ENCODE data around the gene ZCCHC3.

ZCCHC3 gene

DNA sequence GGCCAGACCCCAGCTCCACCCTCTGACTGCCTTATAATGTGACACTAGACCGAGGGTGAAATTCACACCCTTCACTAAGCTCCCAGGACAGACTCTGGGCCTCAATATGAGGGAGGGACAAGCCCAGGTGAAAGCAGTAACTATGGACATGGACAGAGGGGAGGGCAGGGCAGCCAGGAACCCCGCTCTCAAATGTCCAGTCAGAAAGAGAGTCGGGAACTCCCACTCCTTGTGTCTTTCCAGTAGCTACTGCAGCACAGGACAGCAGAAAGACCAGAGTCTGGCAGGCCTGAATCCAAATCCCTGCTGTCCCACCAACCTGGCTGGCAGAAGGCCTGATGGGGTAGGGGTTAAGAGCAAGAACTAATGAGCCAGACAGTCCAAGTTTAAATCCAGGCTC, 13.2 kb upstream of the ZCCHC3 start:
- no peak for DNase-seq (ENCODE audit: low spot score)

DNA sequence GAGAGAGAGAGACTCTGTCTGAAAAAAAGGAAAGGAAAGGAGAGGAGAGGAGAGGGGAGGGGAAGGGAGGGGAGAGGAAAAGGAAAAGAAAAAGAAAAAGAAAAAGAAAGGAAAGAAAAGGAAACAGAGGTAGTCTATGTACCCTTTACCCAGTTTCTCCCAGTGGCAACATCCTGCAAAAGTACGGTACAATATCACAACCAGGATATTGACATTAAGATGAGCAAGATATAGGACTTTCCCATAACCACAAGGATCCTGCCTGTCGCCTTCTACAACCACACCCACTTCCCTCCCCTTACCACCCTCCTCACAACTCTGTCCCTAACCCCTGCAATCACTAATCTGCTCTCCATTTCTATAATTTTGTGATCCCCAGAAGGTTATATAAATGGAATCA, 10.9 kb upstream of the ZCCHC3 start:
- no peak for DNase-seq (ENCODE audit: low spot score)

DNA sequence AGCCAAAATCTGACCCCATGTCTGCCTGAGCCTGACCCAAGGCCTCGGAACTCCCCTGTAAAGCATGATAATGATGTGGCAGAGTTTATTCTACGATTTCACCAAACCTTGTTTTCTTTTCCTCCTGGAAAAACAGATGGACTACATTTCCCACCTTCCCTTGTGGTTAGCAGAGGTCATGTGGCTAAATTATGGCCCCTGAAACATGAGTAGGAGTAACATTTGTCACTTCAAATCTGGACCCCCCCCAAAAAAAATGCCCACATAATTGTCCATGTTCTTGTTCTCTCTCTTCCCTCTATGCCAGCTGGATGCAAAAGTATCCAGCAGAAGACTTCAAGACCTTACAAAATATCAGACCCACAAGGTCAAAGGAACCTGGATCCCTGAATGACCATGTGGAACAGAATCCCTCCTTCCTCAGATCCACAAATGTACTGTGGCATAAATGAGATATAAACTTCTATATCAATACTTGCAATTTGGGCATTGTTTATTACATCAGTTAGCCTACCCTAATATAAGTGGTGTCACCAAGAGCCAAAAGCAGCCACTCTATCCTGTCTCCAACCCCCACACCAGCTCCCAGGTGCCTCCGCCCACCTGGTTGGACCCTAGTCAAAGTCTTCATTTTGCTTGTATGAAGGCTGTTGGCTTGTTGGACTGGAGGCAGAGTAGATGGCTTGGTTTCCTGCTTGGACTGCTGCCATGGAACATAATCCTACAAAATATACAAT, 8.2 kb upstream of the ZCCHC3 start:
- DNase-seq (ENCODE audit: low spot score), result no peak

DNA sequence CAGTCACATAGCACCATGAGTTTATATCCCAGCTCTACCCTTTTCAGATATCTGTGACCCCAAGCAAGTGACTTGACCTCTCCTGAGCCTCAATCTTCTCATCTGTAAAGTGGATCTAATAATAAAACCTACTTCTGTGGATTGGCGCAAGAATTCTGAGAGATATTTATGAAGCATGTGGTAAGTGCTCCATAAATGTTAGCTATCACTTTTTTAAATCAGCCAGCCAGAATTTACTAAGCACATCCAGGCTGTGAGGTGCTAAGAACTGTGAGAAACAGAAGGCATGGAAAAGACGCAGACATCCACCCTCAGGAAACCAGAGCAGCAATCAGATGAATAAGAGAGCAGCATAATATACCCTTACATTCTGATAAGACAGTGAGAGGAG, 7.7 kb upstream of the ZCCHC3 start:
- DNase-seq (ENCODE audit: low spot score), result no peak

DNA sequence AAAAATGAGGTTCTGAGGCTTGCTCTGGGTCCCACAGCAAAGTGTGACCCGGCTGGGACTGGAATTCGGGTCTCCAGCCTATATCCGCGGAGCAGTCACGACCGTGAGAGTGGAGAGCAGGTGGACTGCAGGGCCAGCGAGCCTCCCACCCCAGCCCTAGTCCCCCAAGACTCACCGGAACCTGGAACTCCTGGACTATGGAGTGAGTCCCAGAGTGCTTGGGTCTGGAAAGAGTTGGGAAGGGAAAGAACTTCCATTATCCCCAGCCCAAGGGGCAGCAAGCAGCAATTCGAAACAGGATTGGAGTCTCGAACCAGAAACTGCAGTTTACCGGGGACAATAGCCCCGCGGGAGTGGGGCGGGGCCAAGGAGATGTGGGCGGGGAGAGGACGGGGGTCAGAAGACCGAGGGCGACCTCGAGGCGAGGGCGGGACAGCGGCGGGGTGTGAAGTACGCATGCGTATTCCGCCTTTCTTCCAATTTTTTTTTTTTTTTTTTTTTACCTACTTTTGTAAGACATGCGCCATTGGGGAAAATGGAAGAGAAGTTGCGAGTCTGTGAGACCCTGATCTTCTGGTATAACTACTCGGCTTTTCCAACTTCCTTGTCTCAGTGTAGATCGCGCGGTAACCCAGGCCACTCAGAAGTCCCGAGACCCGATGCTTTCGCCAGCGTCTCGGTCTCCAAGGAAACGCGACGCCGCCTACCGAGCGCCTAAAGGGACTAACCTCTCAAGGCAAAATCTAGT, 7.1 kb upstream of the ZCCHC3 start, which contains the start of gene C20orf96:
C20orf96 (minus strand) TSS at position 667 of the 748 bp plus-strand sequence; CDS start at position 527, 140 bp downstream.
- DNase-seq (ENCODE audit: low spot score), result peak; percentile 87

DNA sequence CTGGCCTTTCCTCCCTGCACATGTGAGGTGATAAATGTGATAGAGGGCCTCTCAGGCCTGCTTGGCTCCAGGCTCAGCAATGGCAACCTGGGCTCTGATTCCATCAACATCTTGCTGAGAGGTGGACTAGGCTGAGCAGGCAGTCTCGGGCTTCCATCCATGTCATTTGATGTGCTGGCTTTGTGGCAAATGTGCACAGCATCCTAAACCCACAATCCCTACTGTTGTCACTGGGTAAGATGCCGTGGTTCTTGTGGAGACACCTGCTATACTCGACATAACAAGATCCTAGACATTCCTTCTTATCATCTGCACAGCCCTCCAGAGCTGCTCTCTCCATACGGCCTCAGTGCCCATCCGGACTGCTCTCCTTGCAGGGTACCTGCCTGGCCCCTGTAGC, 2.8 kb upstream of the ZCCHC3 start:
- no peak for DNase-seq (ENCODE audit: low spot score)

DNA sequence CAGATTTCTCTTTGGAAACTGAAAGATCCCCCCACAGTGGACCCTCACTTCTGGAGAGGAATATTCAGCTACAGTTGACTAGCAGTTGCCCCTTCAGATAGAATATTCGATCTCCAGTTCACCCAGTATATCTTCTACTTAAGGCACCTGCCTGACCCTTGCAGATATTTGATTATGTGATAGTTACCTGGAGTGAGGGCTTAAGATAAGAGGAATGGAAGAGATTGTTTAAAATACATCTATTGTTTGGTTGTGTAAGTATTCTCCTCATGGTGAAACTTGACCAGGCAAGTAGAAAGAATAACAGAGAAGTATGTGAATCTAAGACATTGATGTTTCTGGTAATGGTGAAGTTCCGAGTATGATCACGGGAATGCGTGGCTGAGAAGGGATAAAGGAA, 1.6 kb upstream of the ZCCHC3 start:
- DNase-seq (ENCODE audit: low spot score), result no peak

DNA sequence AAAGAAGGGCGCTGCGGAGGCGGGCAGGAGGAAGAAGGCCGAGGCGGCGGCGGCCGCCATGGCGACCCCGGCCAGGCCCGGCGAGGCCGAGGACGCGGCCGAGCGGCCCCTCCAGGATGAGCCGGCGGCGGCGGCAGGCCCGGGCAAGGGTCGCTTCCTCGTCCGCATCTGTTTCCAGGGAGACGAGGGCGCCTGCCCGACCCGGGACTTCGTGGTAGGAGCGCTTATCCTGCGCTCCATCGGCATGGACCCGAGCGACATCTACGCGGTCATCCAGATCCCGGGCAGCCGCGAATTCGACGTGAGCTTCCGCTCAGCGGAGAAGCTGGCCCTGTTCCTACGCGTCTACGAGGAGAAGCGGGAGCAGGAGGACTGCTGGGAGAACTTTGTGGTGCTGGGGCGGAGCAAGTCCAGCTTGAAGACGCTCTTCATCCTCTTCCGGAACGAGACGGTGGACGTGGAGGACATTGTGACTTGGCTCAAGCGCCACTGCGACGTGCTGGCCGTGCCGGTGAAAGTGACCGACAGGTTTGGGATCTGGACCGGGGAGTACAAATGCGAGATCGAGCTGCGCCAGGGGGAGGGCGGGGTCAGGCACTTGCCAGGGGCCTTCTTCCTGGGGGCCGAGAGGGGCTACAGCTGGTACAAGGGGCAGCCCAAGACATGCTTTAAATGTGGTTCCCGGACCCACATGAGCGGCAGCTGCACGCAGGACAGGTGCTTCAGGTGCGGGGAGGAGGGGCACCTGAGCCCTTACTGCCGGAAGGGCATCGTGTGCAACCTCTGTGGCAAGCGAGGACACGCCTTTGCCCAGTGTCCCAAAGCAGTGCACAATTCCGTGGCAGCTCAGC, 780 bp downstream of the ZCCHC3 start:
- peak; percentile 49 for DNase-seq (ENCODE audit: low spot score)

DNA sequence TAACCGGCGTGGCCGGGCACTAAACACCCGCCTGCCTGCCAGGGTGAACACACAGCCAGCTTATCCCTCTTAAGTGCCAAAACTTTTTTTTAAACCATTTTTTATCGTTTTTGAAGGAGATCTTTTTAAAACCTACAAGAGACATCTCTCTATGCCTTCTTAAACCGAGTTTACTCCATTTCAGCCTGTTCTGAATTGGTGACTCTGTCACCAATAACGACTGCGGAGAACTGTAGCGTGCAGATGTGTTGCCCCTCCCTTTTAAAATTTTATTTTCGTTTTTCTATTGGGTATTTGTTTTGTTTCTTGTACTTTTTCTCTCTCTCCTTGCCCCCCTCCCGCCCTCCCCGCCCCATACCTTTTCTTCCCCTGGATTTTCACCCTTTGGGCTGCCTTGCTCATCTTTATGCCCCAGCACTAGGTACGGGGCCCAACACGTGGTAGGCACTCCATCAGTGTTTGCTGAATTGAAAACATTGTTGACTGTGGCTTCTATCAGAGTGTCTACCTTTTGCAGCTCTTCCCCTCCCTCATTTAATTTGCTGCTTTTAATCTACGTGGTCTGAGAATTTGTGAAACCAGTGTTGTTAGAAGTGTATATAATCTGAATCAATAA, 1.5 kb downstream of the ZCCHC3 start:
- DNase-seq (ENCODE audit: low spot score), result no peak

DNA sequence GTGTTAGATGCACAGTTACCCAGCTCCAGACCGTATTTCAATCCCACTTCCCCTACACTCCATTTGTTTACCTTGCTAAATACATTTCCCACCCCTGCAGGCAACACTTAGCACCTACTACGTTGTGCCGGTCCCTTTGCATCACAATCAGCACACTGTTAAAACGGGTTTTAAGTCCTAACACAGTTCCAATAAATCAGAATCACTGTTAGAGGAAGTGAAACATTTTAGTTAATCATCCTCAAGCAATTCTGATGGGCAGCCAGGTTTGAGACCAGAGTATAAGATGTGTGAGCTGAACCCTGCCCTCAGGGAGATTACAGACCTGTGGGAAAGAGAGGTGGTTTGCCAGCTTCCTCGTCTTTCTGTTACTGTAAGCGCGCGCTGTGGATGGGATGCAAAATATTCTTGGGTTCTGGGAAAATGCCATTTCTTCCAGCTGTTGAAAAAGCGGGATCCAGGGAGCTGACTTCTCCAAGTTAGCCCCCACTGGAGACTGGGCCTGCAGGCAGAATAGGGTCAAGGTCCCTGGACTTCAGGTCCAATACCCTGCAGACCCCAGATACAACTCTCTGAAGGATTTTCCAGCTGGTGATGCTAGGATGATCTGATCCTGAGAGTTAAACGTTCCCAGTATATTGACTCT, 3.1 kb downstream of the ZCCHC3 start:
- no peak for DNase-seq (ENCODE audit: low spot score)

DNA sequence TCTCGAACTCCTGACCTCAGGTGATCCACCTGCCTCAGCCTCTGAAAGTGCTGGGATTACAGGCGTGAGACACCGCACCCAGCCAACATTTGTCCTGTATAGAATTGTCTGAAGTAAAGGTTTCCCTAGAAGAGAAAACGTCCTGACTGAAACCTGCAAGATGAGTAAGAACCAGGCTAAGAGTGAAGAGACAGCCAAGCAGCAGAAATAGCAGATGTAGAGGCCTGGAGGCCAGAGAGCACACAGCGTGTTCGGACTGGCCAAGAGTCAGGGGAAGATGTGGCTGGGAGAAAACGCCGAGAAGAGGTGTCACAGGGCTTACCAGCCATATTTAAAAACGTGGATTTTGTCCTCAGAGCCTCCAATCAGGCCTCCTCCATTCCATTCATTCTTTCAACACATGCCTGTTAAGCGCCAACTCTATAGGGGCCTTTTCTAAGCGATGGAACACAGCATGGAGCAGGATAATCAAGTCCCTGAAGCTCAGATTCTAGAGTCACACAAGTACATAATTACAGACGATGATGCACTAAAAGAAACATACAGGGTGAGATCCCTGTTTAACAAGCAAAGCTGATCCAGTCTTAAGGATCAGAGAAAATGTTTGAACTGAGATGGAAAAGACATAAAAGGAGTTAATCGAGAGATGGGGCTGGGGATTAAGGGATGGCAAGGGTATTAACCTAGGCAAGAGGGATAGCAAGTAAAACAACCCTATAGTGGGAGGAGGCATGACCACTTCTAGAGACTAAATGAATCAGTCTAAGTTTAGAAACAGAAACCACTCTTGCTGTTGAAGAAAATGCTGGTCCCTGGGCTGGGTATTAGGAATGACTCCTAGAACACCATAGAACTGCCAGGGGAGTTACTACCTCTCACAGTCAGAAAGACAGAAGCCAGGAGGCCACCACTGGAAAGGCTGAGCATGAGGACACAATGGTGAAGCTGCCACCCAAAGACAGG, 4.8 kb downstream of the ZCCHC3 start:
- DNase-seq (ENCODE audit: low spot score), result no peak

DNA sequence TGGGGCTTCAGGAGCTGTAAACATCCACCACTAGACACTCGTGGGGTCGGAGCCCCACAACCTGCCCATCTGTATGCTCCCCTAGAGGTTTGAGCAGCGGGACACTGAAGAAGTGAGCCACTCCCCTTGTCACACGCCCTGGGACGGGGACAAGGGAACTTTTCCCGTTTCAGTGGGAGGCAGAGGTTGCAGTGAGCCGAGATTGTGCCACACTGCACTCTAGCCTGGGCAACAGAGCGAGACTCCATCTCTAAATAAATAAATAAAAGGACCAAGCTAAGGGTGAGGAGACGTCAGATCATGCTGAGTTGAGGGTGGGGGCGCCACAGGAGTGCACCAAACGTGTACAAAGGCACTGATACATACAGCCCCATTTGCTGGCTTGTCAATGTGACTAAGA, 8.4 kb downstream of the ZCCHC3 start:
- DNase-seq (ENCODE audit: low spot score), result no peak

DNA sequence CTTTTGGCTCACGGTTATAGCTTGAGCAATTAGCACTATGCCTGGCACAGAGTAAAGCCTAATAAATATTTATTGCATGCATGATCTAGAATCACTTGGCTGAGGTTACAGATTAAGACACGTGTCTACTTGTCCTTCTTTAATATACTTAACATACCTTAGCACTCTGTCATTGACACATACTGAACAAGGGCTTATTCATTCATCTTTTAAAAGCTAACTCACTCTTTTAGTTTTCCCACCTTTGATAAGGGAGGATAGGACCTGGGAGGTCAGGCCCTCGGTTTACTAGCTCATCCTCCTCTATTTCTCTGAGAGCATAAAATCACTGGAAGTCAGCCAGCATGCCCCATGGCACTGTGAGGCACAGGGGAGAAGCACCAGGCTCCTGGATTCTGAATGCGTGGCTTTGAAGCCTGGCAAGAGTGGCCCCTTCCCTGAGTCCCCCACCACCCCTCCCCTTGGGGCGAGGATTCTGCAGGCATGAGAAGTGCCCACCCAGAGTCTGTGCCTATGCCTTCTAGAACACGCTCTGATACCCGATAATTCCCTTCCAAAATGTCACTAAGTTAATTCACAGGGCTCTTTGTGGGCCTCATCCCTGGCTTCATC, 11.2 kb downstream of the ZCCHC3 start:
- no peak for DNase-seq (ENCODE audit: low spot score)

DNA sequence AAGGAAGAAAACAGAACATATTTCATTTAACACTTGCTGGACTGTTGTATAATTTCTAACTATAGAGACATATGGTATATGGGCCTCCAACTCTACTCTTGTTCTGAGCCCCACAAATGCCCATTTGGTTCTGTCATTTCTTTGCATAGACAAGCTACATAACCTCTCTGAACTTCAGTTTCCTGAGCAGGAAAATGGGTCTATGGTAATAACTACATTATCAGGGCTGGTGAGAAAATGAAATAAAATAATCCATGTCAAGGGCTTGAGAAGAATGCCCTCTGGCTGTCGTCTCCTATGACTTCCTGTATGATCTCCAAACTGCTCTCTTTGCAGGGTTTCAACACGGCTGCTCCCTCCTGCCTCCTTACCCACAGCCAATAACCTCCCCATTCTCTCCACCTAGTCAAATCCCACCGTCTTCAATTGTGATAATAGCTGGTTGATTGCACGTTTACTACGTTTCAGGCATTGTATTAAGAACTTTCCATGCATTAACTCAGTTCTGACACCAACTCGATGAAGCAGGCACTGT, 12.0 kb downstream of the ZCCHC3 start:
- no peak for DNase-seq (ENCODE audit: low spot score)

DNA sequence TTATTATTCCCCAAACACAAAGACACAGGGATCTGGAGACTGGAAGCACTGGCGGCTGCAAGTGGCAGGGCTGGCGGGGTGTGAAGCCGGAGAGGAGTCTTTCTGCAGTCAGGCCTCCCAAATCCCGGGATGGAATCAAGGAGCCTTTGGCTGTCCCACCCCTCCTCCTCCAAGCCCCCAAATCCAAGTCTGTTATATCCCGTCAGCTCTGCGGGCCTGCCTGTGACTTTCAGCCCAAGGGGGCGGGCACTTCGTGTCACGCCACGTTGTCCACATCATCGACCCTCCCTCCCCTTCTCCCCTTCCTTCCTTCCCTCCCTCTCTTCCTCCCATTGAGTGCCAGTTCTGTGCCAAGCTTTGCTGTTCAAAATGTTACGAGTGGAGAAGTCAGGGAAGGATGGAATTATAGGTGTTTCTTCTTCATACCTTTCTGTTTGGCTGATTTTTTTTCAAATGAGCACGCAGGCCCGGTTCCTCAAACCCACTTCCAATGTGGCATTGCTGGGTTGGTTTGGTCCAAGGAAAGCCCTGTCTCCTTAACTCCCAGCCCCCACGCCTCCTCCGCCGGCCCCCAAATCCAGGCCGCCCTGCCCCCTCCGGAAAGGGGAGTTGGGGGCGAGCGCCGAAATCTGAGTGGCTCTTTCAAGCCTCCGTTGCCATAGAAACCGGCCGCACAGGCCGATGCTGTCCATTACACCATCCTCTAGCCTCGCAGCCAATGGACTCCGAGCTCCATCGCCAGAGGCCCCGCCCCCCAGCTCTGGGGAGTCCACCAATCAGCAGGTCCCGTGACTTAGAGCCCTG, 12.7 kb downstream of the ZCCHC3 start:
- peak; percentile 84 for DNase-seq (ENCODE audit: low spot score)

DNA sequence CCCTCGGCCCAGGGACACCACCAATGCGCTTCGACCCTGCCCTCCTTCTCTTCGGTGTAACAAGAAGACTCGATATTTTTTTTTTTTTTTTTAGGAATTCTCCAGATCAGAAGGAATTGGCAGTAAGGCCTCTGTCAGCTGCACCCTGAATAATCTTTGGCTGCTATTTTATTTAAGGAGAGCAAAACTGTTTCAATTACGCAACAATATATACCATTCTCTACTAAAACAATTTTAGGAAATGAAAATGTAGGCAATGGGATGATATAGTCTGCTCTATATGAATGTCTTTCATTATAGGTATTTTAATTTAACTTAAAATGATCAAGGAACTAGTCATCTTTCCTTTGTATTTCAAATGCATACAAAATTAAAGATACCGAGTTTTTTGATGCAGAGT, 13.3 kb downstream of the ZCCHC3 start:
- no peak for DNase-seq (ENCODE audit: low spot score)

DNA sequence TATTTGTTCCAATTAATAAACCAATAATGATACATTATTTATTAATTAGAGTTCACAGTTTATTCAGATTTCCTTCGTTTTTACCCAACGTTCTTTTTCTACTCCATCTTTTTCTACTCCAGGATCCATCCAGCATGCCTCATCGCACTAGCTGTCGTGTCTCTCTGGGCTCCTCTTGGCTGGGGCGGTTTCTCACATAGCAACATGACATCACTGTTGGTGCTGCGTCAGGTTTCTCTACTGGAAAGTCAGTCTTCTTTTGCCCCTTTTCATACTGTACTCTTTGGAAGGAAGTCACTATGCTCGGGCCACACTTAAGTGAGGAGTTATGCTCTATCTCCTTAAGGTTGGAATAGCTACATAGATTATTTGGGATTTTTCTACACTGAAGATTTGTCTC, 14.2 kb downstream of the ZCCHC3 start:
- no peak for DNase-seq (ENCODE audit: low spot score)

DNA sequence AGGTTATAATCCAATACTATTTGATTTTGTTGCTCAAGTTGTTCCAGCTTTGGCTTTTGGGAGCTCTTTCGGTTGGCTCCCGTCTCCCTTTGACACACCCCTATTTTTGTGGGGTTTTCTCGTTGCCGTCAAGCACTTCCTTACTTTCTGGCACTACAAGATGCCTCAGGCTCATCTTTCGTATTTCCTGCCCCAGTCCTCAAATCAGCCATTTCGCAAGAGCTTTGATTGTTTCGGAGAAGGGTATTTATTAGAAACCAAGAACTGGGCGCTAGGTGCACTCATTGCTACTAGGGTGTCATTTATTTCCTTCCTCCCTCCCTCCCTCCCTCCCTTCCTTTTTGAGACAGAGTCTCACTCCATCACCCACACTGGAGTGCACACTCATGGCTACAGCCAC, 14.7 kb downstream of the ZCCHC3 start:
- DNase-seq (ENCODE audit: low spot score), result no peak

DNA sequence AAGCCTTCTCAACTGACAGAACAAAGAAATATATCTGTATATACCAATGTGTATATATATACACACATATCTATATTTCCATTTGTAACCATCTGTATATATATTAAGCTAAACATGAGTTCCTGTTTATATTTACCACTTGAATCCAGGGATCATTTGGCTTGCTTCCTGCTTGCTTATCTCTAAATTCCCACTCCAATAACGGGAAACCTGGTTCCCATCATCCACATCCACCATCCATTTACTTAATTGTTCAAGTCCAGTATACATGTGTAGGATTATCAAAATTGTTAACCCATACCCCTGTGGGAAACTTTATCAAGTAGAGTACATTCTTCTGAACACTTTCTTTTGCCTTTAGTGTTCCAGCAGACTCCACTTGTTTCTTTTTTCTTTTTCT, 15.5 kb downstream of the ZCCHC3 start:
- no peak for DNase-seq (ENCODE audit: low spot score)

All from CD4-positive, alpha-beta T cell treated with Interleukin-6 at 100 ng/mL for 8 hours (primary cell).